NAMALWA (cell line): ENCODE results near the gene ANAPC16.

Experiments
- DNase-seq: peaks from one replicate; pipeline ENCODE4 v3.0.0-alpha.2; 2015; ENCODE audit warnings: low spot score

Gene ANAPC16

GRCh38 chr10:72243822-72244437, 28.1 kb downstream of the ANAPC16 start:
- DNase-seq: peak; percentile 28

- no peak for DNase-seq
These were observed 28.8 kb downstream of the ANAPC16 start for GRCh38 chr10:72244573-72245038.

GRCh38 chr10:72245949-72246525, 30.2 kb downstream of the ANAPC16 start:
- DNase-seq: no peak

- peak; percentile 80 for DNase-seq
These were observed 32.8 kb downstream of the ANAPC16 start for GRCh38 chr10:72248468-72249151.

- peak; percentile 63 for DNase-seq
These were observed 33.5 kb downstream of the ANAPC16 start for GRCh38 chr10:72249176-72249862.

GRCh38 chr10:72250666-72251065, 34.9 kb downstream of the ANAPC16 start:
- no peak for DNase-seq

GRCh38 chr10:72251635-72252034, 35.8 kb downstream of the ANAPC16 start:
- DNase-seq: no peak

- DNase-seq: no peak
These were observed 37.2 kb downstream of the ANAPC16 start for GRCh38 chr10:72252972-72253371.

- DNase-seq: no peak
These were observed 37.8 kb downstream of the ANAPC16 start for GRCh38 chr10:72253578-72253977.

GRCh38 chr10:72254813-72255568, 39.2 kb downstream of the ANAPC16 start:
- DNase-seq: no peak

GRCh38 chr10:72255977-72256729, 40.3 kb downstream of the ANAPC16 start:
- no peak for DNase-seq

GRCh38 chr10:72257051-72257892, 41.5 kb downstream of the ANAPC16 start:
- peak; percentile 43 for DNase-seq

GRCh38 chr10:72258617-72259016, 42.8 kb downstream of the ANAPC16 start:
- no peak for DNase-seq

GRCh38 chr10:72259491-72260238, 43.9 kb downstream of the ANAPC16 start:
- DNase-seq: peak; percentile 28

- peak; percentile 29 for DNase-seq
These were observed 44.6 kb downstream of the ANAPC16 start for GRCh38 chr10:72260239-72260975.

GRCh38 chr10:72260976-72261783, 45.4 kb downstream of the ANAPC16 start:
- peak; percentile 70 for DNase-seq

- no peak for DNase-seq
These were observed 46.1 kb downstream of the ANAPC16 start for GRCh38 chr10:72261784-72262404.
